HG02798 (cell line): ENCODE measurements around the gene HTRA3.

Experiments
- ATAC-seq: cut with Tn5 transposase; IDR thresholded peaks from one replicate; pipeline ENCODE4 v1.9.1; 2021; ENCODE audit warnings: mild to moderate bottlenecking; ENCODE audit not compliant: unreplicated experiment, poor library complexity

The HTRA3 gene

GRCh38 chr4:8321771-8322170 is 52.2 kb downstream of the HTRA3 start:
- ATAC-seq: no peak

GRCh38 chr4:8322794-8323704 is 53.5 kb downstream of the HTRA3 start:
- no peak for ATAC-seq

- no peak for ATAC-seq
These were observed 54.5 kb downstream of the HTRA3 start for GRCh38 chr4:8323947-8324555.

GRCh38 chr4:8324640-8325239 is 55.2 kb downstream of the HTRA3 start:
- no peak for ATAC-seq

DNA sequence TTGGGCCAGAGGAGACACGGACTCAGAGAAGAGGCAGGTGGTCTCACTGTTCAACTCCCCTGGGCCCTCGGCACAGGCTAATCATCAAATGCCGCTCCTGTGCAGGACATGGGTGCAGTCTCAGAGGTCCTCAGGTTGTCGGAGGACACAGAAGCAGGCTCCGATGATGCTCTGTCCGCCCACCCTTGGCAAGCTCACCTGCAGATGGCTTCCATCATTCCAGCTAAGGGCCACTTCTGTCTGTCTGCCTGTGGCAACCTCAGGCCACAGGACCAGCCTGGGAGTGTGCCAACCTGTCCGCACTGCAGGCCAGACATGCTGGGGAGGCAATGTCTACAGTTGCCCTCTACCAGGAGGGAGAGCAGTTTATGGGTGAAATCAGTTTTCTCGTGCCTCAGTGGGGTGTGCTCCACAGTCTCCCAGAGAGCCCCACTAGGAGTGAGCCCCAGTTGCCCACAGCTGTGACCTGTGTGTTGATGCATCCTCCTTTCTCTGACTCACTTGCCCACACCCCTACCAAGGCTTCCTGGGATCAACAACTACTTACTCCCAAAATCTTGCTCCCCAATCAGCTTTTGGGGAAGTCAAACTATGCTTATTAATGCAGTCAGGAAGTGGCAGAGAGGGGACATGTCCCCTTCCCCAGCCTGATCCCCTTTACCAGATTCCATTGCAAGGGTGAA is 55.9 kb downstream of the HTRA3 start:
- no peak for ATAC-seq

DNA sequence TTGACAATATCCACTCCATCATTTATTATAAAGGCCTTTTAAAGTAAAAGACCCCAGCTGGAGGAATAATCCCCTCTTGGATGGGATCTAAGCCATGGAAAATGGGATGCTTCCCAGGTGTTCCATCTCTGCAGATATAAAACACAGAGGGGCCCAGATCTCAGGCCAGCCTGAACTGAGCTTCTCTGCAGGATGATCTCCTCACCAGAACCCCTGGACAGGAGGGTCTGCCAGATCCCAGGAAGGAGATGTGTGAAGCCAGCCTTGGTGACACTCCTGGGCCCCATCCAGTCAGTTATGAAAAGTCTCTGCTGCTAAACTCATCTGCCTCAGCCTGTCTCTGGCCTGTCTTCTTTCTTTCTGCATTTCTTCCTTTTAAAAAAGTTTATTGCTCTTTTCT is 56.7 kb downstream of the HTRA3 start:
- no peak for ATAC-seq

- no peak for ATAC-seq
These were observed 58.9 kb downstream of the HTRA3 start for GRCh38 chr4:8328456-8328855.

DNA sequence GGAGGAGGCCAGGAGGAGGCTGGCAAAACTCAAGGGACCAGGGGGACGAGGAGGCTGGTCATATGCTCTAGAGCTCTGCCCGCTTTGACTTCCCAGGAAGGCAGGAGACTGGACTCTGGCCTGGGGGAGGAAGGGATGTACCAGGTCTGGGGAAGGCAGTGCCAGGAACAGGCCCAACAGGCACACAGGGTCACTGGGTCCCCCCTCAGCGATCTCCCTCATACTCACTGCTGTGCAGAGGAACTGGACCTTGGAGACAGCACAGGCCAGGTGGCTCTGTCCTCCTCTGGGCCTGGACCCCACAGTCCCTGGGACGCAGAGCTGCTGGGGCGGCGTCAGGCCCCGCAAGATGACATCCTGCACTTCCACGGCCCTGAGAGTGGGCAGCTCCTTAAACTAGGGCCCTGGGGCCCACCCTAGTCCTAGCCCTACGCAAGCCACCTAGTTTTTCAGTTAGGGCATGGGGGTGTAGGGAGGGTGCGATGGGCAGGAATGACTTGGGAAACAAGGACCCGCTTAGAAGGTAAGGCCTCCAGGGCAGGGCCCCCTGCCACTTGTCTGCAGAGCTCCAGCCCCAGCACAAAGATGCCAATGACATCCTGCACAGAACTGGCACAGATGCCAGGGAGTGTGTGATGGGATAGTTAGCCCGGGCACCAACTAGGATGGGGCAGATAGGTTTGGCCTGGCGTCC is 59.5 kb downstream of the HTRA3 start:
- no peak for ATAC-seq

GRCh38 chr4:8329560-8329858 is 60.0 kb downstream of the HTRA3 start:
- no peak for ATAC-seq

DNA sequence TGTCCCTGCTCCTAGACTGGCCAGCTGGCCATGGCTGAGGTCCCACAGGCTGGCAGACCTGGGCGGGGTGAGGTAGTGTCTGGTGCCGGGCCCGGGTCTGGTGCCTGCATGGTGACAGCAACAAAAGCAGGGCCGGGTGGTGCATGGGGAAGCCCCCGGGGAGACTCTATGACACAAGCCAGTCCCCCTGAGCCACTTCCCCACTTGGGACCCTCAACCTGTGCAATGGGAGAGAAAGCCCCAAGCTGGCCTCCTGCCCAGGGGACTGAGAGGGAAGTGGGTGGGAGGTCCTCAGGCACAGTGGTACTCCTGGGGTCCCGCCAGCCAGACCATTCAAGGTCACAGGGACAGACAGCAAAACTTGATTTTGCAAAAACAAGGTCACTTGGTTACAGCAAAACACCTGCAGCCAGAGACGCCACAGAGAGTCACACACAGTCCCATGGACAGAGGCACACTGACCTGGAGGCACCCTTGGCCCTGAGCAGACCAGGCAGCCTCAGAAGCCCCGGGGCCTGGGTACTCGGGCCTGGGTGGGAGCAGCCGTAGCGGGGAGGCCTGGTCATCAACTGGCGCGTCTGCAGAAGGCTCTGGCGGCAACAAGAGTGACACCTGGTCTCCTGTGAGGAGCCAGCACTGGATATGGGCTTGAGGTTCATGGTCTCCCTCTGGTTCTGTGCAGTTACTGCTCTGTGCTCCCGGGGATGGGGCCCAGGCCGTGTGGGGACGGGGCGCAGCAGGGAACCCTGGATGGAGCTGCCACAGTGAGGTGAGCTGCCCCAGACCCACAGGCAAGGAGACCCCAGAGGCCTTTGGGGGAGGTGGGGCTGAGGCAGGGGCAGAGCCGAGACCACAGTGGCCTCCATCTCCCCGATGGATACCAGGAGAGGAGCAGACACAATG is 60.6 kb downstream of the HTRA3 start:
- no peak for ATAC-seq

GRCh38 chr4:8330821-8331574 is 61.4 kb downstream of the HTRA3 start:
- ATAC-seq: no peak

GRCh38 chr4:8331575-8331955 is 62.0 kb downstream of the HTRA3 start:
- no peak for ATAC-seq

DNA sequence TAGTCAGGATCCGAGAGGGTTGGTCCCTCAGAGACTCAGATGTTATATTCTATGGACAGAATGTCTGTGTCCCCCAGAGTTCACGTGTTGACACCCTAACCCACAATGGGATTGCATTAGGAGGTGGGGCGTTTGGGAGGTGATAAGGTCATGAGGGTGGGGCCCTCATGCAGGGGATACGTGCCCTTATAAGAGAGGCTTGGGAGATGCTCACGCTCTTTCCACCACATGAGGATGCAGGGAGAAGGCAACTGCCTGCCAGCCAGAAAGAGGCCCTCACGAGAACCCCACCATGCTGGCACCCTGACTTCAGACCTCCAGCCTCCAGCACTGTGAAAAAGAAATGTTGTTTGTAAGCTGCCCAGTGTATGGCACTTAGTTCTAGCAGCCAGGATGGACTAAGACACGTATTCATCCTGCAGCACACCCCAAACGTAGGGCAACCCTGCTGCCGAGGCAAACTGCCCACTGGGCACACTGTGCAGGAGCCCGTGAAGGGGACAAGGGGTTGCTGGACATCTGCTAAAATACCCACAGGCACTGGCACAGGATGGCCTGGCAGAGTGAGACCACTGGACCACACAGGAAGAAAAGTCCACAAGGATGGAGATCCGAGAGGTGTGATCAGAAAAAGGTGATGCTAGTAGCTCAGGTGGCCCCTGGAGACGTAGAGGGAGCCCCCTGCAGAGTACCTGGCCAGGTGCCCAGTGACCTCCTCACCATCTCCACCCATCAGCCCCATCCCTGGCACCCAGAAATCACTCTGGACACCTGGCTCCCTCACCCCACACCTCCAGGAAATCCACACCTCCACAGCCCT is 62.7 kb downstream of the HTRA3 start:
- ATAC-seq: no peak

- no peak for ATAC-seq
These were observed 63.4 kb downstream of the HTRA3 start for GRCh38 chr4:8332891-8333331.

GRCh38 chr4:8333726-8334460 is 64.3 kb downstream of the HTRA3 start:
- ATAC-seq: no peak

- no peak for ATAC-seq
These were observed 65.4 kb downstream of the HTRA3 start for GRCh38 chr4:8334786-8335460.

GRCh38 chr4:8335848-8336247 is 66.3 kb downstream of the HTRA3 start:
- no peak for ATAC-seq
